Neutrophil (primary cell): ENCODE data around the gene EEIG2.

Experiments
- H3K27ac ChIP-seq: fragments of 200-600 bp; sonication (generic); 2 replicates; pipeline ENCODE4 v1.5.1; 2016; ENCODE audit warnings: mild to moderate bottlenecking, moderate library complexity
- H3K27me3 ChIP-seq: fragments of 200-600 bp; sonication (generic); 2 replicates; pipeline ENCODE4 v1.6.0; 2016; ENCODE audit warnings: mild to moderate bottlenecking
- H3K36me3 ChIP-seq: fragments of 200-600 bp; sonication (generic); 2 replicates; pipeline ENCODE4 v1.5.1; 2017
- H3K4me1 ChIP-seq, 2 experiments: fragments of 200-600 bp in 1 of 2; sonication (generic) in 1 of 2; 1 replicate in 1 of 2; 2 replicates in 1 of 2; pipeline versions ENCODE4 v1.5.1 to v1.6.1; 2013 to 2016; ENCODE audit warnings: low read depth in 1 of 2, low read length in 1 of 2, mild to moderate bottlenecking in 1 of 2, moderate library complexity in 1 of 2; ENCODE audit not compliant: control insufficient read depth in 1 of 2, insufficient read depth in 1 of 2
- H3K4me3 ChIP-seq, 2 experiments: fragments of 200-600 bp in 1 of 2; sonication (generic) in 1 of 2; 1 replicate in 1 of 2; 2 replicates in 1 of 2; pipeline ENCODE4 v1.5.1; 2013 to 2016; ENCODE audit warnings: low read depth in 1 of 2, low read length in 1 of 2, mild to moderate bottlenecking in 1 of 2, moderate library complexity in 1 of 2
- H3K9me3 ChIP-seq: fragments of 200-600 bp; sonication (generic); 2 replicates; pipeline ENCODE4 v1.5.1; 2016
- CTCF ChIP-seq: fragments of 200-600 bp; sonication (generic); IDR thresholded peaks from 2 replicates; pipeline ENCODE4 v1.5.1; 2016; ENCODE audit warnings: antibody characterized with exemption

EEIG2 gene

GRCh38 chr1:108556066-108556465 is 3.8 kb upstream of the EEIG2 start:
- H3K4me1 ChIP-seq: peaks cover 8 to 13% of the 10 kb centered on the region in 2 experiments
- no peaks in the 10 kb centered on the region for H3K36me3 ChIP-seq
- H3K27ac ChIP-seq: no peak overlapping the region
- TF ChIP-seq CTCF: no peak
- H3K4me3 ChIP-seq: no peak overlapping the region
- no peaks in the 10 kb centered on the region for H3K27me3 ChIP-seq
- no peaks in the 10 kb centered on the region for H3K9me3 ChIP-seq

GRCh38 chr1:108556499-108556898 is 3.4 kb upstream of the EEIG2 start:
- H3K27ac ChIP-seq: no peak overlapping the region
- H3K4me3 ChIP-seq: no peak overlapping the region
- H3K27me3 ChIP-seq: no peaks in the 10 kb centered on the region
- no peaks in the 10 kb centered on the region for H3K36me3 ChIP-seq
- no peak for TF ChIP-seq CTCF
- H3K9me3 ChIP-seq: no peaks in the 10 kb centered on the region
- peaks cover 12 to 18% of the 10 kb centered on the region in 2 experiments for H3K4me1 ChIP-seq

GRCh38 chr1:108557296-108557695 is 2.6 kb upstream of the EEIG2 start:
- Histone ChIP-seq H3K27ac (no peak overlapping the region), H3K4me3 (no peak overlapping the region), H3K4me1 (peaks cover 20 to 26% of the 10 kb centered on the region in 2 experiments), H3K27me3 (no peaks in the 10 kb centered on the region), H3K36me3 (no peaks in the 10 kb centered on the region), H3K9me3 (no peaks in the 10 kb centered on the region)
- no peak for TF ChIP-seq CTCF

- Histone ChIP-seq H3K27ac (peak overlapping the region; percentile 69), H3K4me1 (peaks cover 22 to 27% of the 10 kb centered on the region in 2 experiments)
Measured at GRCh38 chr1:108560189-108560873, 431 bp downstream of the EEIG2 start.

GRCh38 chr1:108560874-108561459 is 1.1 kb downstream of the EEIG2 start:
- no peaks in the 10 kb centered on the region for H3K27me3 ChIP-seq
- peak overlapping the region; percentile 73 to 75 for H3K4me3 ChIP-seq
- peak overlapping the region; percentile 69 for H3K27ac ChIP-seq
- H3K36me3 ChIP-seq: no peaks in the 10 kb centered on the region
- no peaks in the 10 kb centered on the region for H3K9me3 ChIP-seq
- peaks cover 22 to 27% of the 10 kb centered on the region in 2 experiments for H3K4me1 ChIP-seq
- no peak for TF ChIP-seq CTCF

More at GRCh38 chr1:108560189-108560873, 431 bp downstream of the EEIG2 start:
- Histone ChIP-seq H3K27me3 (no peaks in the 10 kb centered on the region), H3K4me3 (peak overlapping the region; percentile 73 to 75), H3K9me3 (no peaks in the 10 kb centered on the region), H3K36me3 (no peaks in the 10 kb centered on the region)
- no peak for TF ChIP-seq CTCF
